Amniotic epithelial cell (primary cell): Measurements from ENCODE around the gene PRKAR2A.
A peak's percentile ranks its signal among the peaks of the same experiment; 100 is the strongest.
"Not testable (repeated sequence)": the region's sequence is repeated elsewhere in the genome, so short reads cannot be mapped to it uniquely, and the experiment has no call there.

Experiments
- DNase-seq: peaks from one replicate; pipeline ENCODE4 v3.0.0-alpha.2; 2010; ENCODE audit warnings: low read depth

PRKAR2A gene

GRCh38 chr3:48725185-48725855 lies 122.4 kb downstream of the PRKAR2A start:
- DNase-seq = peak; percentile 51

GRCh38 chr3:48723725-48724124 lies 123.9 kb downstream of the PRKAR2A start:
- DNase-seq = no peak

GRCh38 chr3:48723293-48723692 lies 124.4 kb downstream of the PRKAR2A start:
- DNase-seq = not testable (repeated sequence)

GRCh38 chr3:48716982-48717746 lies 130.5 kb downstream of the PRKAR2A start, which contains the start of gene IP6K2:
Gene IP6K2 (minus strand): TSS chr3:48717221. CDS start chr3:48695291, 21,930 bp downstream.
- peak; percentile 97 for DNase-seq

- DNase-seq = no peak
Measured at GRCh38 chr3:48716508-48716981, 131.1 kb downstream of the PRKAR2A start.

GRCh38 chr3:48715174-48715800 lies 132.4 kb downstream of the PRKAR2A start:
- peak; percentile 86 for DNase-seq

GRCh38 chr3:48711727-48712126 lies 135.9 kb downstream of the PRKAR2A start:
- DNase-seq = no peak

- no peak for DNase-seq
Measured at GRCh38 chr3:48709051-48709461, 138.6 kb downstream of the PRKAR2A start.

- DNase-seq = peak; percentile 52
Measured at GRCh38 chr3:48708481-48708889, 139.2 kb downstream of the PRKAR2A start.

- no peak for DNase-seq
Measured at GRCh38 chr3:48707157-48707556, 140.5 kb downstream of the PRKAR2A start.

- no peak for DNase-seq
Measured at GRCh38 chr3:48702320-48702920, 145.3 kb downstream of the PRKAR2A start.

- DNase-seq = no peak
Measured at GRCh38 chr3:48700731-48701405, 146.8 kb downstream of the PRKAR2A start.

GRCh38 chr3:48698891-48699290 lies 148.8 kb downstream of the PRKAR2A start:
- no peak for DNase-seq

GRCh38 chr3:48697952-48698351 lies 149.7 kb downstream of the PRKAR2A start:
- DNase-seq = no peak

GRCh38 chr3:48696601-48697000 lies 151.1 kb downstream of the PRKAR2A start:
- no peak for DNase-seq
